SK-N-SH (cell line): Measurements from ENCODE around the gene WDR62. TPM values are rescaled to one million over a fixed set of nuclear protein-coding genes. Genes with fewer than 3 reads are reported as not detected.

Experiments
- CTCF ChIA-PET: fragments of 300-600, 350-600 bp; formaldehyde crosslinking; extraction: SDS; loops from one replicate; lab custom pipeline; 2021; lab: Yijun Ruan, JAX
- POLR2A ChIA-PET: fragments of 350-600 bp; sonication (Branson Sonifier 250); formaldehyde crosslinking; extraction: SDS; loops from one replicate; lab custom pipeline; 2020; ENCODE audit warnings: antibody characterized with exemption, inconsistent platforms; lab: Yijun Ruan, JAX
- DNase-seq: peaks from one replicate; pipeline ENCODE4 v3.0.0; 2012
- H2AFZ ChIP-seq: fragments of 200-600 bp; sonication (generic); 2 replicates; pipeline ENCODE4 v1.8.1; 2016; ENCODE audit warnings: antibody characterized with exemption, mild to moderate bottlenecking, low read depth
- H3F3A ChIP-seq: fragments of 200-600 bp; sonication (generic); replicated peaks from 2 replicates; pipeline ENCODE3; 2016; ENCODE audit warnings: antibody characterized with exemption, mild to moderate bottlenecking; ENCODE audit not compliant: insufficient read depth
- H3K27ac ChIP-seq, 2 experiments: fragments of 200-500 bp in 1 of 2; fragments of 200-600 bp in 1 of 2; sonication (Bioruptor generic) in 1 of 2; sonication (generic), shearing (Covaris generic) in 1 of 2; 2 replicates each; pipeline versions ENCODE4 v1.5.1 to v1.6.1; 2014 to 2016; ENCODE audit warnings: low read depth in 2 of 2, inconsistent platforms in 1 of 2, low read length in 1 of 2, mild to moderate bottlenecking in 1 of 2, mixed read lengths in 1 of 2
- H3K27me3 ChIP-seq: fragments of 200-600 bp; sonication (generic), shearing (Covaris generic); 2 replicates; pipeline ENCODE4 v1.6.1; 2016; ENCODE audit warnings: mixed run types; ENCODE audit not compliant: insufficient read depth
- H3K36me3 ChIP-seq, 2 experiments: fragments of 200-500 bp in 1 of 2; fragments of 200-600 bp in 1 of 2; sonication (Bioruptor generic) in 1 of 2; sonication (generic) in 1 of 2; replicated peaks in 1 of 2; 2 replicates each; pipeline versions ENCODE3 to v1.5.1; 2014 to 2016; ENCODE audit warnings: low read length in 1 of 2, mild to moderate bottlenecking in 1 of 2; ENCODE audit not compliant: insufficient read depth in 2 of 2, control insufficient read depth in 1 of 2
- H3K4me1 ChIP-seq, 2 experiments: fragments of 200-500 bp in 1 of 2; fragments of 200-600 bp in 1 of 2; sonication (Bioruptor generic) in 1 of 2; sonication (generic), shearing (Covaris generic) in 1 of 2; 2 replicates each; pipeline versions ENCODE4 v1.5.1 to v1.6.1; 2014 to 2016; ENCODE audit warnings: low read depth in 1 of 2, low read length in 1 of 2, mixed run types in 1 of 2; ENCODE audit not compliant: insufficient read depth in 2 of 2, control insufficient read depth in 1 of 2
- H3K4me2 ChIP-seq: fragments of 200-600 bp; sonication (generic), shearing (Covaris generic); 2 replicates; pipeline ENCODE4 v1.6.1; 2017; ENCODE audit warnings: mixed run types
- H3K4me3 ChIP-seq, 2 experiments: fragments of 200-500 bp in 1 of 2; fragments of 200-600 bp in 1 of 2; sonication (Bioruptor generic) in 1 of 2; sonication (generic), shearing (Covaris generic) in 1 of 2; 2 replicates each; pipeline versions ENCODE4 v1.5.1 to v1.8.1; 2014 to 2016; ENCODE audit warnings: low read depth in 2 of 2, inconsistent platforms in 1 of 2, low read length in 1 of 2, mild to moderate bottlenecking in 1 of 2, mixed read lengths in 1 of 2, moderate library complexity in 1 of 2
- H3K79me2 ChIP-seq: fragments of 200-600 bp; sonication (generic); 2 replicates; pipeline ENCODE4 v1.8.1; 2017; ENCODE audit warnings: mild to moderate bottlenecking; ENCODE audit not compliant: insufficient read depth
- H3K9ac ChIP-seq: fragments of 200-600 bp; sonication (generic); 2 replicates; pipeline ENCODE4 v1.6.1; 2017; ENCODE audit warnings: mixed run types
- H3K9me2 ChIP-seq: fragments of 200-600 bp; sonication (generic); 2 replicates; pipeline ENCODE4 v1.6.1; 2017; ENCODE audit warnings: mixed run types
- H3K9me3 ChIP-seq: fragments of 200-600 bp; sonication (generic); 2 replicates; pipeline ENCODE4 v1.6.1; 2017; ENCODE audit warnings: mixed run types, mild to moderate bottlenecking, moderate library complexity
- H4K20me1 ChIP-seq: fragments of 200-600 bp; sonication (generic); 2 replicates; pipeline ENCODE4 v1.6.1; 2017; ENCODE audit warnings: mild to moderate bottlenecking, mixed run types; ENCODE audit not compliant: insufficient read depth
- CHD2 ChIP-seq: fragments of 150-350 bp; IDR thresholded peaks from 2 replicates; pipeline ENCODE4 v1.6.1; 2018; ENCODE audit warnings: low read length; ENCODE audit not compliant: partially characterized antibody
- EP300 ChIP-seq, 2 experiments: IDR thresholded peaks; 2 replicates each; pipeline versions ENCODE4 v1.4.0 to v1.6.1; 2012; ENCODE audit warnings: borderline replicate concordance in 1 of 2, low read depth in 1 of 2, low read length in 1 of 2
- EZH2phosphoT487 ChIP-seq: fragments of 200-600 bp; sonication (generic); IDR thresholded peaks from 2 replicates; pipeline ENCODE4 v1.6.1; 2017; ENCODE audit warnings: low read depth, mixed run types, mild to moderate bottlenecking, antibody characterized with exemption, moderate library complexity, borderline replicate concordance
- FOSL2 ChIP-seq: IDR thresholded peaks from 2 replicates; pipeline ENCODE4 v1.4.0; 2012; ENCODE audit warnings: low read depth, mild to moderate bottlenecking, moderate library complexity, borderline replicate concordance
- FOXJ3 ChIP-seq: sonication (generic); formaldehyde crosslinking; IDR thresholded peaks from 2 replicates; pipeline ENCODE4 v1.5.1; 2020; ENCODE audit warnings: mild to moderate bottlenecking, missing genetic modification reagents
- MAX ChIP-seq: IDR thresholded peaks from 2 replicates; pipeline ENCODE4 v1.4.0; 2012; ENCODE audit warnings: low read depth
- NFIC ChIP-seq: IDR thresholded peaks from 2 replicates; pipeline ENCODE4 v1.4.0; 2012; ENCODE audit warnings: borderline replicate concordance
- POLR2AphosphoS5 ChIP-seq: IDR thresholded peaks from 2 replicates; pipeline ENCODE4 v1.6.1; 2012; ENCODE audit warnings: low read depth, low read length
- RCOR1 ChIP-seq: fragments of 150-350 bp; IDR thresholded peaks from 2 replicates; pipeline ENCODE4 v1.6.1; 2017; ENCODE audit warnings: antibody characterized with exemption, low read length
- REST ChIP-seq: IDR thresholded peaks from 2 replicates; pipeline ENCODE4 v1.6.1; 2012; ENCODE audit warnings: mild to moderate bottlenecking, low read depth, low read length, moderate library complexity
- RXRA ChIP-seq: IDR thresholded peaks from 2 replicates; pipeline ENCODE4 v1.4.0; 2012; ENCODE audit warnings: low read depth, mild to moderate bottlenecking, borderline replicate concordance
- SIN3A ChIP-seq: IDR thresholded peaks from 2 replicates; pipeline ENCODE4 v1.6.1; 2012; ENCODE audit warnings: low read depth, mild to moderate bottlenecking, low read length, moderate library complexity, borderline replicate concordance
- SMC3 ChIP-seq: IDR thresholded peaks from 2 replicates; pipeline ENCODE4 v1.6.1; 2012; ENCODE audit warnings: low read depth, low read length, improper control_type of control experiment
- TAF1 ChIP-seq: IDR thresholded peaks from 2 replicates; pipeline ENCODE4 v1.6.1; 2012; ENCODE audit warnings: low read depth, mild to moderate bottlenecking, low read length, moderate library complexity, borderline replicate concordance
- WGBS: methylation state at CpG from one replicate; pipeline ENCODE4 v1.1.6; 2017; ENCODE audit warnings: low lambda C conversion rate; 5-methylcytosine and 5-hydroxymethylcytosine counted together
- polyA plus RNA-seq, 3 experiments: library from polyadenylated mRNA; depleted of rRNA; stranded (reverse); fragments of >200 nt; gene quantifications; 2 replicates each; pipeline ENCODE4 v1.2.3, GENCODE V29; 2012

The WDR62 gene
- polyA plus RNA-seq, 1 of the 3 experiments (the other 2 are of a cell fraction): 5.3 TPM

GRCh38 chr19:36111200-36111539 is 56.5 kb downstream of the WDR62 start (continued):
- TF ChIP-seq MAX (no peak), POLR2AphosphoS5 (no peak), SIN3A (no peak), FOSL2 (no peak), NFIC (no peak), EP300 (IDR thresholded peaks at IDR 0.05; ENCODE audit: borderline replicate concordance in 1 of 2, low read depth in 1 of 2, low read length in 1 of 2) (no peak), EZH2phosphoT487 (no peak), RXRA (no peak)

DNA sequence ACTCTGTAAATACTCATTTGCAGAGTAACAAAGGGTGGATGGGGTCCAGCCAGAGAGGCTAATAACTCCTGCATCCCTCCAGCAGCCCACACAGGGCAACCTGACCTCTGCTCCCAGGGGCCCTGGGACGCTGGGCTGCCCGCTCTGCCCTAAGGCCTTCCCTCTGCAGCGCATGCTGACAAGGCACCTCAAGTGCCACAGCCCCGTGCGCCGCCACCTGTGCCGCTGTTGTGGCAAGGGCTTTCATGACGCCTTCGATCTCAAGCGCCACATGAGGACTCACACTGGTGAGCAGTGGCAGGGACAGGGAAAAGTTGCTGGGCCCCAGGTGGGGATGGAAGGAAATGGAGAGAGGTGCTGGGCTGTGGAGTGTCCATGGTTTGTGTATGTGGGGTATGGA is 58.0 kb downstream of the WDR62 start:
- DNase-seq: no peak
- peaks cover 11 to 21% of the 10 kb centered on the region in 2 experiments for H3K36me3 ChIP-seq
- H3K27ac ChIP-seq: no peak overlapping the region
- H3K9me3 ChIP-seq: no peaks in the 10 kb centered on the region
- WGBS: 98% methylated on average over 7 of the region's 10 CpGs
- no peak overlapping the region for H3K4me3 ChIP-seq
- H3K79me2 ChIP-seq: peaks cover 31% of the 10 kb centered on the region; the same call in 1 of the 2 replicates
- ChIA-PET POLR2A (no interaction called here), CTCF (interaction anchor here (1.2 to 2.0 kb wide), 2 partner anchors 15 to 52 kb away, joined by 4 to 7 read pairs; no protein-coding TSS in a partner anchor)
- no peaks in the 10 kb centered on the region for H3F3A ChIP-seq
- H2AFZ ChIP-seq: no peak overlapping the region
- no peak overlapping the region for H3K4me2 ChIP-seq
- H3K27me3 ChIP-seq: no peaks in the 10 kb centered on the region
- TF ChIP-seq FOXJ3 (CRISPR knock-in tag) (no peak), CHD2 (no peak), REST (no peak), RCOR1 (no peak), NFIC (no peak), TAF1 (no peak), SMC3 (no peak), EP300 (IDR thresholded peaks at IDR 0.05; ENCODE audit: borderline replicate concordance in 1 of 2, low read depth in 1 of 2, low read length in 1 of 2) (no peak), FOSL2 (no peak), MAX (no peak)
- H3K9me2 ChIP-seq: no peaks in the 10 kb centered on the region
- no peaks in the 10 kb centered on the region for H4K20me1 ChIP-seq
- H3K9ac ChIP-seq: no peak overlapping the region
- peaks cover 6 to 22% of the 10 kb centered on the region in 2 experiments; a peak in 1 of 4 replicates for H3K4me1 ChIP-seq
